WTC11 (cell line): ENCODE data around the gene NRXN2. TPM values are rescaled to one million over a fixed set of nuclear protein-coding genes. Genes with fewer than 3 reads are reported as not detected.

Experiments
- ATAC-seq: fragments of 200-7000 bp; cut with Tn5 transposase; 2 replicates; pipeline ENCODE4 v1.10.0; 2021; ENCODE audit warnings: mild to moderate bottlenecking, moderate library complexity
- CTCF ChIA-PET: fragments of 300-600 bp; sonication (Branson Sonifier 250); formaldehyde crosslinking; loops from one replicate; lab custom pipeline; 2021; ENCODE audit warnings: antibody characterized with exemption; lab: Charles Lee
- POLR2A ChIA-PET: fragments of 350-600 bp; sonication (Branson Sonifier 250); formaldehyde crosslinking; loops from one replicate; lab custom pipeline; 2021; ENCODE audit warnings: antibody characterized with exemption; lab: Charles Lee
- DNase-seq: peaks from one replicate; pipeline ENCODE4 v3.0.0; 2021; ENCODE audit warnings: low spot score
- H3K27ac Mint-ChIP-seq: 2 replicates; pipeline ENCODE4 v1.8.0; 2021; ENCODE audit warnings: mixed read lengths
- H3K27me3 Mint-ChIP-seq: 2 replicates; pipeline ENCODE4 v1.8.0; 2021; ENCODE audit warnings: low read depth, mild to moderate bottlenecking, moderate library complexity, mixed read lengths
- H3K36me3 Mint-ChIP-seq: 2 replicates; pipeline ENCODE4 v1.8.0; 2021; ENCODE audit warnings: mixed read lengths
- H3K4me1 Mint-ChIP-seq: 2 replicates; pipeline ENCODE4 v1.8.0; 2022; ENCODE audit warnings: mixed read lengths
- H3K4me3 Mint-ChIP-seq: 2 replicates; pipeline ENCODE4 v1.8.0; 2021; ENCODE audit warnings: mild to moderate bottlenecking, moderate library complexity, mixed read lengths
- H3K9me3 Mint-ChIP-seq: 2 replicates; pipeline ENCODE4 v1.8.0; 2021; ENCODE audit warnings: mixed read lengths
- AFF4 ChIP-seq: sonication (generic); formaldehyde crosslinking; IDR thresholded peaks from 2 replicates; pipeline ENCODE4 v1.8.1; 2023; ENCODE audit warnings: mild to moderate bottlenecking, missing genetic modification reagents, borderline replicate concordance
- ATF1 ChIP-seq: sonication (generic); formaldehyde crosslinking; IDR thresholded peaks from 2 replicates; pipeline ENCODE4 v1.8.1; 2023; ENCODE audit warnings: mild to moderate bottlenecking, moderate library complexity, missing genetic modification reagents
- ATF3 ChIP-seq: sonication (generic); formaldehyde crosslinking; conservative IDR thresholded peaks from 2 replicates; pipeline ENCODE4 v1.8.1; 2022; ENCODE audit warnings: mild to moderate bottlenecking, missing genetic modification reagents
- CDX4 ChIP-seq: fragments of 250-450 bp; sonication (Bioruptor Pico); IDR thresholded peaks from 2 replicates; pipeline ENCODE4 v1.9.0; 2021; ENCODE audit warnings: moderate library complexity, mild to moderate bottlenecking, inconsistent platforms, borderline replicate concordance
- CREB1 ChIP-seq: sonication (generic); formaldehyde crosslinking; IDR thresholded peaks from 2 replicates; pipeline ENCODE4 v1.8.0; 2023; ENCODE audit warnings: mild to moderate bottlenecking, missing genetic modification reagents
- CREM ChIP-seq: sonication (generic); formaldehyde crosslinking; IDR thresholded peaks from 2 replicates; pipeline ENCODE4 v1.8.1; 2022; ENCODE audit warnings: mild to moderate bottlenecking, missing genetic modification reagents, moderate library complexity
- E2F4 ChIP-seq: sonication (generic); formaldehyde crosslinking; IDR thresholded peaks from 2 replicates; pipeline ENCODE4 v1.8.1; 2022; ENCODE audit warnings: low read depth, mild to moderate bottlenecking, moderate library complexity, missing genetic modification reagents, borderline replicate concordance
- E2F5 ChIP-seq: sonication (generic); formaldehyde crosslinking; IDR thresholded peaks from 2 replicates; pipeline ENCODE4 v1.8.1; 2022; ENCODE audit warnings: mild to moderate bottlenecking, moderate library complexity, missing genetic modification reagents
- FOXK1 ChIP-seq: sonication (generic); formaldehyde crosslinking; IDR thresholded peaks from 2 replicates; pipeline ENCODE4 v1.8.0; 2022; ENCODE audit warnings: mild to moderate bottlenecking, moderate library complexity, missing genetic modification reagents
- FOXP1 ChIP-seq: sonication (generic); formaldehyde crosslinking; IDR thresholded peaks from 2 replicates; pipeline ENCODE4 v1.8.0; 2022; ENCODE audit warnings: missing genetic modification reagents, mild to moderate bottlenecking, moderate library complexity, borderline replicate concordance
- HMGA2 ChIP-seq: fragments of 250-450 bp; sonication (Bioruptor Pico); IDR thresholded peaks from 2 replicates; pipeline ENCODE4 v1.4.0; 2021; ENCODE audit warnings: mild to moderate bottlenecking, moderate library complexity
- IRF2 ChIP-seq: sonication (generic); formaldehyde crosslinking; IDR thresholded peaks from 2 replicates; pipeline ENCODE4 v1.8.0; 2022; ENCODE audit warnings: low read depth, missing genetic modification reagents, borderline replicate concordance
- MLX ChIP-seq: sonication (generic); formaldehyde crosslinking; IDR thresholded peaks from 2 replicates; pipeline ENCODE4 v1.8.1; 2023; ENCODE audit warnings: mild to moderate bottlenecking, missing genetic modification reagents, moderate library complexity
- NR1H2 ChIP-seq: sonication (generic); formaldehyde crosslinking; IDR thresholded peaks from 2 replicates; pipeline ENCODE4 v1.9.0; 2021; ENCODE audit warnings: mild to moderate bottlenecking, moderate library complexity, missing genetic modification reagents
- SP1 ChIP-seq: sonication (generic); formaldehyde crosslinking; conservative IDR thresholded peaks from 2 replicates; pipeline ENCODE4 v1.8.1; 2022; ENCODE audit warnings: missing genetic modification reagents
- ZBTB43 ChIP-seq: sonication (generic); formaldehyde crosslinking; IDR thresholded peaks from 2 replicates; pipeline ENCODE4 v1.8.1; 2023; ENCODE audit warnings: mild to moderate bottlenecking, missing genetic modification reagents
- ZNF121 ChIP-seq: sonication (generic); formaldehyde crosslinking; IDR thresholded peaks from 2 replicates; pipeline ENCODE4 v1.8.0; 2023; ENCODE audit warnings: missing genetic modification reagents
- ZNF138 ChIP-seq: sonication (generic); formaldehyde crosslinking; conservative IDR thresholded peaks from 2 replicates; pipeline ENCODE4 v1.8.1; 2022; ENCODE audit warnings: mild to moderate bottlenecking, moderate library complexity, missing genetic modification reagents
- ZNF232 ChIP-seq: sonication (generic); formaldehyde crosslinking; IDR thresholded peaks from 2 replicates; pipeline ENCODE4 v1.8.0; 2022; ENCODE audit warnings: mild to moderate bottlenecking, missing genetic modification reagents
- ZNF416 ChIP-seq: fragments of 250-450 bp; sonication (Bioruptor Pico); IDR thresholded peaks from 2 replicates; pipeline ENCODE4 v1.9.0; 2021; ENCODE audit warnings: mild to moderate bottlenecking, inconsistent platforms
- total RNA-seq: library from RNA; stranded (reverse); gene quantifications from 3 replicates; pipeline ENCODE4 v1.2.3, GENCODE V29; 2021

Gene NRXN2
- total RNA-seq, 1 experiment from 2014 or later, result 8.6 TPM

GRCh38 chr11:64582885-64583284 lies 140.1 kb downstream of the NRXN2 start (continued):
- TF ChIP-seq ZNF138 (CRISPR knock-in tag) (no peak), HMGA2 (CRISPR knock-in tag) (no peak), IRF2 (CRISPR knock-in tag) (no peak)

GRCh38 chr11:64581057-64581523 lies 141.9 kb downstream of the NRXN2 start:
- ChIA-PET CTCF (interaction anchor here (1.2 to 2.1 kb wide), 5 partner anchors 16 to 132 kb away, joined by 3 to 8 read pairs (median 5); no protein-coding TSS in a partner anchor), POLR2A (no interaction called here)
- Mint-ChIP-seq H3K27ac (no peak overlapping the region), H3K27me3 (peaks cover 3% of the 10 kb centered on the region), H3K36me3 (no peaks in the 10 kb centered on the region), H3K4me3 (no peak overlapping the region), H3K9me3 (no peaks in the 10 kb centered on the region; the same call in 1 of the 2 replicates), H3K4me1 (no peaks in the 10 kb centered on the region)
- no peak for TF ChIP-seq CREB1 (CRISPR knock-in tag)
- TF ChIP-seq AFF4 (CRISPR knock-in tag), result no peak
- no peak for TF ChIP-seq CDX4 (CRISPR knock-in tag)
- TF ChIP-seq ATF3 (CRISPR knock-in tag), result no peak
- DNase-seq, result no peak
- no peak for ATAC-seq

- ATAC-seq, result no peak
- no peak for DNase-seq
- Mint-ChIP-seq H3K27ac (no peak overlapping the region), H3K9me3 (no peaks in the 10 kb centered on the region; the same call in 1 of the 2 replicates), H3K4me1 (no peaks in the 10 kb centered on the region), H3K27me3 (peaks cover 5% of the 10 kb centered on the region), H3K4me3 (no peak overlapping the region), H3K36me3 (no peaks in the 10 kb centered on the region)
- ChIA-PET POLR2A (no interaction called here), CTCF (interaction anchor here (1.2 to 2.1 kb wide), 5 partner anchors 15 to 131 kb away, joined by 3 to 8 read pairs (median 5); no protein-coding TSS in a partner anchor)
- no peak for TF ChIP-seq ZNF121 (CRISPR knock-in tag)
- TF ChIP-seq IRF2 (CRISPR knock-in tag), result no peak
- TF ChIP-seq SP1 (CRISPR knock-in tag), result no peak
- TF ChIP-seq NR1H2 (CRISPR knock-in tag), result no peak
- no peak for TF ChIP-seq E2F5 (CRISPR knock-in tag)
- no peak for TF ChIP-seq ZNF232 (CRISPR knock-in tag)
- no peak for TF ChIP-seq FOXK1
- TF ChIP-seq FOXP1 (CRISPR knock-in tag), result no peak
- no peak for TF ChIP-seq ZNF416
- no peak for TF ChIP-seq ZBTB43 (CRISPR knock-in tag)
- TF ChIP-seq ATF1, result no peak
- TF ChIP-seq CREM, result no peak
- no peak for TF ChIP-seq MLX (CRISPR knock-in tag)
- TF ChIP-seq AFF4 (CRISPR knock-in tag), result no peak
- no peak for TF ChIP-seq E2F4 (CRISPR knock-in tag)
These were observed 142.6 kb downstream of the NRXN2 start for GRCh38 chr11:64580412-64580811.
